Kidney capillary endothelial cell (primary cell): ENCODE measurements around the gene TRAF4.
"Not testable (repeated sequence)": the region's sequence is repeated elsewhere in the genome, so short reads cannot be mapped to it uniquely, and the experiment has no call there.

Experiments used
- DNase-seq: peaks from one replicate; pipeline ENCODE4 v3.0.0-alpha.2; 2018; ENCODE audit warnings: low spot score

TRAF4 gene

GRCh38 chr17:28729950-28730330 lies 13.9 kb upstream of the TRAF4 start:
- no peak for DNase-seq

GRCh38 chr17:28733346-28733745 lies 10.5 kb upstream of the TRAF4 start:
- no peak for DNase-seq

GRCh38 chr17:28734712-28735241 lies 9.0 kb upstream of the TRAF4 start:
- no peak for DNase-seq

GRCh38 chr17:28735242-28735722 lies 8.5 kb upstream of the TRAF4 start:
- DNase-seq: no peak

GRCh38 chr17:28735913-28736769 lies 7.7 kb upstream of the TRAF4 start:
- not testable (repeated sequence) for DNase-seq

GRCh38 chr17:28737316-28737715 lies 6.5 kb upstream of the TRAF4 start:
- DNase-seq: no peak

- DNase-seq: no peak
Measured at GRCh38 chr17:28737770-28738679, 5.8 kb upstream of the TRAF4 start.

GRCh38 chr17:28738680-28739384 lies 5.0 kb upstream of the TRAF4 start:
- DNase-seq: no peak

- DNase-seq: no peak
Measured at GRCh38 chr17:28740406-28741357, 3.1 kb upstream of the TRAF4 start.

GRCh38 chr17:28741358-28742349 lies 2.2 kb upstream of the TRAF4 start:
- no peak for DNase-seq

GRCh38 chr17:28744104-28744971 lies 527 bp downstream of the TRAF4 start:
- peak; percentile 62 for DNase-seq

- DNase-seq: no peak
Measured at GRCh38 chr17:28744972-28745785, 1.4 kb downstream of the TRAF4 start.

- DNase-seq: no peak
Measured at GRCh38 chr17:28745786-28746411, 2.1 kb downstream of the TRAF4 start.

GRCh38 chr17:28746611-28747050 lies 2.8 kb downstream of the TRAF4 start:
- no peak for DNase-seq

GRCh38 chr17:28747051-28747691 lies 3.4 kb downstream of the TRAF4 start:
- DNase-seq: no peak
